H7 (cell line): Measurements from ENCODE around the gene FGF3. TPM values are rescaled to one million over a fixed set of nuclear protein-coding genes. Genes with fewer than 3 reads are reported as not detected.

Experiments
- DNase-seq: peaks from one replicate; pipeline ENCODE4 v3.0.0; 2012
- H3K27me3 ChIP-seq: 2 replicates; pipeline ENCODE4 v1.6.0; 2011; ENCODE audit warnings: mild to moderate bottlenecking, low read length; ENCODE audit not compliant: control insufficient read depth, insufficient read depth
- H3K36me3 ChIP-seq: replicated peaks from 2 replicates; pipeline ENCODE4 v1.5.1; 2011; ENCODE audit warnings: low read length; ENCODE audit not compliant: control insufficient read depth, insufficient read depth
- H3K4me3 ChIP-seq: 2 replicates; pipeline ENCODE4 v1.5.1; 2011; ENCODE audit warnings: low read depth, mild to moderate bottlenecking, control low read depth, low read length, moderate library complexity; ENCODE audit not compliant: insufficient read depth
- total RNA-seq: library from RNA; depleted of rRNA; stranded (reverse); fragments of >200 nt; shearing (Covaris generic); gene quantifications from 2 replicates; pipeline ENCODE4 v1.2.3, GENCODE V29; 2014

Gene FGF3
- total RNA-seq, 1 experiment from 2014 or later: not detected

DNA sequence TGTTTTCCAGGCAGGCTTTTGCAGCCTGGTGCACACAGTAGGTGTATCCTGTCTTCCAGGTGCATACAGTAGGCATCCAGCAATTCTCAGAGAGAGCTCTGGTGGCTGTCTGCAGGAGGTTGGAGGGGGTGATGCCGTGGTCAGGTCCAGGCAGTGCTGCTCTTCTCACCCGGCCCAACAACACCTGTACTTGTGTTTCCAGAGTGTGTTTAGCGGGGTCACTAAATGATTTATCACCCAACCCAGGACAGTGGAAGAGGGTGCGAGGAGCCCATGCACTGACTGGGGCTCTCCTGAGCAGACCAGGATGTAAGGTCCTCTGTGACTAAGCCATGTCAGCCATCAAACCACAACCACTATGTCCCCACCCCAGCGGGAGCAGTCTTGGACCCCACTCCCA, 18.6 kb upstream of the FGF3 start:
- peaks cover 1% of the 10 kb centered on the region; the same call in 1 of the 2 replicates for H3K27me3 ChIP-seq
- H3K36me3 ChIP-seq: no peaks in the 10 kb centered on the region
- H3K4me3 ChIP-seq: no peak overlapping the region
- DNase-seq: peak; percentile 18

DNA sequence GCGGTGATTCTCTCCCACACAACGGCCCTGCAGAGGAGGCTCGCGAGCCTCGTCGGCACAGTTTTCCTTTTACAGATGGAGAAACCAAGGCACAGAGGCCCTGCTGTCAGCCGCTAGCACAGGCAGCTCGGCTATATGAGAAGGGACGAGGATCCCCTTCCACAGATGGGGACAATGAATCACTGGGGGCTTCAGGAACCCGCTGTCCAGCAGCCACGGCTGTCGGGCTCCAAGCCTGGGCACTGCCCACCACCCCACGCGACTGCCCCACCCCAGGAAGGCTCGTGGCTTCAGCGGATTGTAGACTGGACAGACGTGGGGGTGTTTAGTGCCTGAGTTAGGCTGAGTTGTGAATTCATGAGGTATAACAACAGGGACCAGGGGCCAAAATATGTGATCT, 17.2 kb upstream of the FGF3 start:
- Histone ChIP-seq H3K4me3 (no peak overlapping the region), H3K27me3 (0 out of 2 replicates have a peak, but pooled peaks cover 1% of the 10 kb centered on the region), H3K36me3 (no peaks in the 10 kb centered on the region)
- peak; percentile 21 for DNase-seq

DNA sequence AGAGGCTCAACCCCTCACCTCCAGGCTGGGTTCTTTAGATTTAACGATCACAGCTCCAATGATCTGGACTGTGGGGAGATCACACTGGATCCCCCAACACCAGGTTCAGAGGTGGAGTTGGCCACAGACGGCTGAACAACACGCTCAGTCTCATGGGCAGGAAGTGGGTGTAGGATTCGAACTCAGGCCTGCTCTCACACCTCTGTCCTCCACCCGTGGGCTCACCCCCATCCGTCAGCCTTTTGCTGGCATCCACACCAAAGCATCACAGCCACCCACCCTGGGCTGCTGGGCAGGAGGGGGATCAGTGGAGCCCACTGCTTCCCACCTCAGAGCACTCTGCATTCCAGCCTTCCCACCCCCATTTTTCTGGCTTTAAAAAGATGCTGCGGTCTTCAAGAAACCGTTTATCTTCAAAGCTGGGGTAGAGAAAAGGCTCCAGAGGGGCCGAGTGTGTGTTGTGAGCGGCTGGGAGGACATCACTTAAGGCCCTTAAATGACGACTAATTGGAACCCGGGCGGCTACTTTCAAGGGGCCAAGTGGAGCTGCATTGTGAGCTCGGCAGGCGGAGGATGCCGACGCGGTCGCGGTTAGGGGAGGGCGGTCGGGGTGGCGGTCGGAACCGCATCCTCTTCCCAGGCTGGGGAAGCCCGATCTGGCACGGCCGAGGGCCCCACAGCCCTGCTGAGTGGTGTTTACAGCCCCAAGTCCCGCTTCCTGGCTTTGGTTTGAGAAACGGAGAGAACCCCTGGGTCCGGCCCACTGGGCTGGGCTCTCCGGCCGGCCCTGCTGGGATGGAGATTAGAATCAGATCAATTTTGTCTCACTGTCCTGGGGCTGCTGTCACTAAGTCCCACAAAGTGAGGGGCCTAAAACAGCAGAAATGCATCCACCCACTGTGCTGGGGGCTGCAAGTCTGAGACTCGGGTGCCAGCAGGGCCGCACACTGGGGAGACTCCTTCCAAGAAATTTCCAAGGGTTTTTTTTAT, 15.9 kb upstream of the FGF3 start:
- H3K27me3 ChIP-seq: no peaks in the 10 kb centered on the region
- H3K36me3 ChIP-seq: no peaks in the 10 kb centered on the region
- peak; percentile 83 for DNase-seq
- H3K4me3 ChIP-seq: no peak overlapping the region

DNA sequence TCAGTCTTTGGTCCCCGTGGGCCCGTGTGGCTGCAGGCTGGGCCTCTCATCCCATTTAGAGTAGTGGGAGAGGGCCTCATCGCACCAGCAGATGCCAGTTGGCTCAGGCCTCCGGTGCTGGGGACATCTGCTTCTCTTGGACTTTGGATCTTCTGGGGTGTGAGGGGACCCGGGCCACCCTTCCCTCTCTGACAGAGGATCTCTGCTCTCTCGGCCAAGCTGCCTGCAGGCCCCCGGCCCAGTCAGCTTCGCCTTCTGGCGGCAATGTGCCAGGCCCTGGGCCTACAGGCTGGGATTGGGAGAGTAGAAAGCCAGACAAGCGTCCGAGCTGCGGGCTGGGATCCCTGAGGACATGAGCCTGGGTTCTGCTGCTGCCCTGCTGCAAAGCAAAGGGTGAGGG, 15.0 kb upstream of the FGF3 start:
- no peaks in the 10 kb centered on the region for H3K36me3 ChIP-seq
- H3K27me3 ChIP-seq: no peaks in the 10 kb centered on the region
- no peak overlapping the region for H3K4me3 ChIP-seq
- DNase-seq: peak; percentile 39

DNA sequence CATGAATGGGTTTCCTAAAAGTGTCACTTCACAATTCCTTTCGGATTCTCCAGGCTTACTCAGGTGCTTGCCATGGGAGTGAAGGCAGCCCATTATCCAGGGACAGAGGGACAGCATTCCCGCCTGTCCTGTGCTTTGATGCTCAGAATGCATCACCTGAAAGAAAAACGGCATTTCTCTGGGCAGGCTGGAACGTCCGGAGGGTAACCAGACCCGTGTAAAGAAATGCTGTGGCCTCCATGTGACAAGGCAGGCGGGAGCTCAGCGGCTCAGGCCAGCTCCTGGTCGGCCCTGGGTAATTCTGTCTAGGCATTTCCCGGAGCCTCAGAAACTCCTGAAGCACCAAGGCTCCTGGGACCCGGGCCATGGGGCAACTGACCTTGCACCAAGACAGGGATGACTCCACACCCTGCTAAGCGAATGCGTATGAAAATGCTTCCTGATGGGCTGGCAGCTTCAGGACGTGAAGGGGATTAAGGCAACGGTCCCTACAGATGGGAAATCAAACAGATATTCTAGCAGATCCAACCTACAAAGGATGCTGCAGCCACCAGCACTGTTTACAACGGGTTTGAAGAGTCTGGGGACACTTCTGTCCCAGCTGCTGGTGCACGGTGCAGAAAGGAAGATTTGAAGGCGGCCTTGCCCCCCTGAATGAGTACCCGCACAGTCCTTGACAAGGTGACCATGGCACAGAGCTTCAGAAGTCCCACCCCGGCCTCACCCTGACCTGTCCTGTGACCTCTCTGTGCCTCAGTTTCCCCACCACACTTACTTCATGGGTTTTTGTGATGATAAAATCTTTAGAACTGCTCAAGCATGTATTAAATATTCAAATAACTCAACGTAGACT, 13.6 kb upstream of the FGF3 start:
- Histone ChIP-seq H3K27me3 (no peaks in the 10 kb centered on the region), H3K36me3 (no peaks in the 10 kb centered on the region), H3K4me3 (no peak overlapping the region)
- peak; percentile 75 for DNase-seq

DNA sequence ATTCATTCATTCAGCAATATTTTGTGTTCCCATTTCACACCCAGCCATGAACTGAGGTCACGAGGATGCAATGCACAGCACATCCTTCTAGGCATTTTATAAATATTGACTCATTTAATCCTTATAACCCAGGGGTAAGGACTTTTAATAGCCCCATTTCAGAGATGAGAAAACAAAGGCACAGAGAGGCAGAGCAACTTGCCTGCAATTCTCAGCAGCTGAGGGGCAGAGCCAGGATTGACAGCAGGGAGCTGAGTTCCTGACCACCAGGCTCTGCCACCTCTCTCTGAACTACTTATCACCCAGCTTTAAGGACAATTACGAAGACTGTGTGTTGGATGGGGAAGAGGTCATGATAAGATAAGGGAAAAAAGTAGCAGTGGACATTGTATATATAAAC, 12.8 kb upstream of the FGF3 start:
- H3K27me3 ChIP-seq: no peaks in the 10 kb centered on the region
- DNase-seq: peak; percentile 26
- no peak overlapping the region for H3K4me3 ChIP-seq
- no peaks in the 10 kb centered on the region for H3K36me3 ChIP-seq

DNA sequence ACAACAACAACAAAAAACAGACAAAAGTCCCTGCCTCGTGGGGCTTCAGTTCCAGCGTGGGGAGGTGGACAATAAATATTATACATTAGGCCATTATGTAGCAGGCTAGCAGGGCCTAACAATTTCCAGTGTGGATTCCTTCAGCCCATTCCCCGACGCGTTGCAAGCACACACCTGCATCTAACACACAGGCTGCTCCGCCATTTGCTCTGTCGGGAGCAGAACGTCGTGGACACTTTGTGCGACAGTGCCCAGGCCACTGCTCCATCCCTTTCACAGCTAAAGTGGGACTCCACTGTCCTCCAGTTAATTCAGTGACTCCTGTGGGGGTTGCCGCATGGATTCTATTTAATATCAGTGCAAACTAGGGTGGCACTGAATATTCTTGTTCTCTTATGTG, 10.9 kb upstream of the FGF3 start:
- no peak overlapping the region for H3K4me3 ChIP-seq
- no peaks in the 10 kb centered on the region for H3K36me3 ChIP-seq
- no peaks in the 10 kb centered on the region for H3K27me3 ChIP-seq
- no peak for DNase-seq

DNA sequence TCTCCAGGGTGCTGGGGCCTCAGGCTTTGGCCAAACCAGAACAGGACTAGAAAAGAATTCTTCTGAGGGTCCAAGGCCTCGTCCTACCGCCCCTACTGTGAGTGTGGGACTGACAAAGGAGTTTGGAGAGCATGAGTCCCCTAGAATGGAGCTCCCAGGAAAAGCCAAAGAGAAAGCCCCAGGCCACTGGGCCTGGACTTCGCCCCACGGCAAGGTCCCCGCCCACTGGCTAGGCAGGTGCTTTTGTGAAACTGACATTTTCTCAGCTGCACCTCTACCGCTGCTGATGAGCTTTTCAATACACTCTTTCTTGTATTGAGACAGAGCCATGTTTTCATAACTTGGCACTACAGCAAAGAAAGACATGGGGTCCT, 9.7 kb upstream of the FGF3 start:
- peak; percentile 55 for DNase-seq
- H3K36me3 ChIP-seq: no peaks in the 10 kb centered on the region
- H3K27me3 ChIP-seq: no peaks in the 10 kb centered on the region
- no peak overlapping the region for H3K4me3 ChIP-seq

DNA sequence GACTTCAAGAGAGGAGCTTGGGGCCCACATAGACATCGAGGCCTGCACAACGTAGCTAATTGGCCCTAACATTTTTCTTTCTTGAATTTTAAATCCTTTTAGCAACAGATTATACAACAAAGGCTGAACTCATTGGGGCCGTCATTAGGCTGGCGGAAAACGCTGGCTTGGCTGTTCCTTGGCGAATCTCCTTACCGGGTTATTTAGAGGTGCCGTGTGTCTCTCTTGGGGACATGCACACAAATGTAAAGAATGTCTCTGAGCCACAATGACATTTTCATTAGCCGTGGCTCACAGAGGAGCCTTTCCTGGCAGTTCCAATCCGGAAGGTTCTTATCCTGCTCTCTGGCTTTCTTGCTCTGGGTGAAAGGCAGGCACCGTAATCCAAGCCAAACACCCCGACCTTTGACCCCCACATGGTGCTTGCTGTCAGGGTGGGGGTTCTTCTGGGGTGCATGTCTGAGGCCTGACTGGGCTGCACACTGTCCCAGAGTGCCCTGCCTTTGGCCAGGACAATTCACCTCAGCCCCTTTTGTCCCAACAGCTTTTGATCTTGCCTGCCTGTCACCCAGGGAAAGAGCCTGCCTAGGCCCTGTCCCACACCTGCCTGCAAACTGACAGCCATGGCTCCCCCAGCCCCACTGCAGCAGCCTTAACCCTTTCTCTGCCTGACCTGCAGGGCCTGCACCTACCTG, 9.2 kb upstream of the FGF3 start:
- H3K36me3 ChIP-seq: no peaks in the 10 kb centered on the region
- no peak overlapping the region for H3K4me3 ChIP-seq
- DNase-seq: peak; percentile 61
- 0 out of 2 replicates have a peak, but pooled peaks cover 1% of the 10 kb centered on the region for H3K27me3 ChIP-seq

DNA sequence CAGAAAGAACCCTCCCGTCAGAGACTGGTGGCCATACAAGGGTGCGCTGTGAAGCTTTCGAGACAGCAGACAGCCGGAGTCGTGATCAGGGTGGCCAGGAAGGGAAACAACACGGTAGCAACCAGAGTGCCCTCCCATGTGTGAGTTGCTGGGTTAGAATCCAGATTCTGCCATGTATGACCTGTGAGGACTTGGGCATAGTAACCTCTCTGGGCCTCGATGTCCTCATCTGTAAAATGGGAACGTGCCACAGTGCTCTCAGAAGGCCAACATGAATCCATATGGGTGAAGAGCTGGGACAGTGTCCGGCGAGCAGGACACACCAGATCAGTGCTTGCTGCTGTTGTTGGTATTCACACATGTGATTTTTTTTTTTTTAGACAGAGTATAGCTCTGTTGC, 7.6 kb upstream of the FGF3 start:
- H3K36me3 ChIP-seq: no peaks in the 10 kb centered on the region
- DNase-seq: peak; percentile 22
- peaks cover 5% of the 10 kb centered on the region; the same call in 1 of the 2 replicates for H3K27me3 ChIP-seq
- no peak overlapping the region for H3K4me3 ChIP-seq

DNA sequence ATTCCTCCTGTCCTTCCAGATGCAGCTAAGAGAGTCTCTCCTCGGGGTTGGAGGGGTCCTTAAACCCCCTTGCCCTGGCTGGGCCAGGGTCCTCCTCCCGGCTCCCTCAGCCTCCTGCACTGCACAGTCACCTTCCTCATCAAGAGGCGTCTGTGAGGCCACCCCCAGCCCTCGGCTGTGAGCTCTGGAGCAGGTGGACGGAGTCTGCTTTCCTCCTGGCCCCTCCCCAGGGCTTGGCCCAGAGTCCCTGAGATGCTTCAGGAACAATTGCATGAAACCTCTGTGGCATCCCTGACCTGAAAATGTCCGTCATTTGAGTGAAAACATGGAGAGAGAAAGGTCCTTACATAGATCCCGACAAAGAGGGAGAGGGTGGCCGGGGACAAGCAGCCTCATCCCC, 6.7 kb upstream of the FGF3 start:
- Histone ChIP-seq H3K27me3 (peaks cover 12% of the 10 kb centered on the region), H3K4me3 (no peak overlapping the region), H3K36me3 (no peaks in the 10 kb centered on the region)
- peak; percentile 46 for DNase-seq

DNA sequence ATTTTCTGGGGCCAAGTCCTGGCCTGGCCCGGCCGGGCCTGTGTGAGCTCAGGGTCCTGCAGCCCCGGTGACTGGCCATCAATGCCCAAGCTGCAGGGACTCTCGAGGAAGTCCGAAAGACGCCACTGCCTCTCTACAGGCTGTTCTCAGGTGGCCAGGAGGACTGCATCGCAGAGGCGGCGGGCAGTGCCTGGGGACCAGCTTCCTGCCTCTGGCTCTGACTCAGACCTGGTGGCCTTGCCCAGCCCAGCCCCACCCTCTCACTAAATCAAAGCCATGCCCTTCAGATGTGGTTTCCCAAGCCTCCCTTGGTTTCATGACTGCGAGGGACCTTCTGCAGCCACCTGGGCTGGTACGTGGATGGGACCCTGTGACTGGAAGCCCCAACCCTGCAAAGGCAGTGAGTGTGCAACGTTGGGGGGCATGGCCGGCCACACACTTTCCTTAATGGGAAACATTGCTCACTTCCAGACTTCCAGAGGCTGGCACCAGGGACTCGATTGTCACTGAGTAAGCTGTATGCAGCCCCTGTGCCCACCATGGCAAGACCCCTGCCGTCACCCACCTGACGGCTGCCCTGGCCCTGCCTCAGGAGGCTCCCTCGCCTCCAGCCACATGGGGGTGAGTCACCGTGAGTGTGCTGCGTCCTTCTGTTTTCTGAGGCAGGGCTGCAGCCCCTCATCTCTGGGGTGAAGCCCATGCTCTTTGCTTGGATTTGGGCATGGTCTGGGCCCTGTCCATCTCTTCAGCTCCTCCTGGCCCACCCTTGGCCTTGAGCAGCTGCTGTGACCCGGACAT, 6.0 kb upstream of the FGF3 start:
- no peaks in the 10 kb centered on the region; the same call in 1 of the 2 replicates for H3K36me3 ChIP-seq
- H3K4me3 ChIP-seq: no peak overlapping the region
- peaks cover 19% of the 10 kb centered on the region for H3K27me3 ChIP-seq
- peak; percentile 50 for DNase-seq

DNA sequence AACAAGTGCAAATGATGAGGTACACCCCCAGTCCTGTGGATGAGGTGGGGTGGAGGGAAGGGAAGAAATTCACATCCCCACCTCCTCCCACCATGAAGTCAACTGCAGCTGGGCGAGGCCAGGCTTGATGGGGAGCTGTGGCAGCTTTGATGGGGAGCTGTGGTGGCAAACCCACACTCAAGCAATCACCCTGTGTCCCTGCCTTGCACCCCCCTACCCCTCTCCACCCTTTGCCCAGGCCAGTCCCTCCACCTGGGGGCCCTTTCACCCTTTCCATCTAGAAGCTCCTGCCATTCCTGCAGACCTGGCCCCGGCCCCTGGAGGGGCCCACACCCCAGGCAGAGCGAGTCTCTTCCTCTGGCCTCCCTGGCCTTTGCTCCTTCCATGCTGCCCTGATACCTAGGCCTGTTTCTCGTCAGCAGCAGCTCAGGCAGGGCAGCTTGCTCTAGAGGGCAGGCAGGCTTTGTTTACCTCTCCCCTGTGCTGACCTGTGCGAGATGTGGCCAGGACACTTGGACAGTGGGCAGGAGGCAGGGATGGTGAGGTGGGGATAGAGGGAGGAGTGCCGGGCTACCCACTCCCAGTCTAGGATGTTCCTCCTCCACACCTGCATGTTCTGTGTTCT, 4.5 kb upstream of the FGF3 start:
- peak; percentile 39 for DNase-seq
- Histone ChIP-seq H3K27me3 (peaks cover 33% of the 10 kb centered on the region), H3K4me3 (no peak overlapping the region), H3K36me3 (no peaks in the 10 kb centered on the region; the same call in 1 of the 2 replicates)
